Suppressor macrophage treated with lipopolysaccharide for 4 hours (primary cell): ENCODE measurements around the gene CREBBP.

ENCODE experiments used
- DNase-seq: peaks from one replicate; pipeline ENCODE4 v3.0.0-alpha.2; 2020

Gene CREBBP

GRCh38 chr16:3701531-3701930 is 179.0 kb downstream of the CREBBP start:
- no peak for DNase-seq

GRCh38 chr16:3698941-3699340 is 181.6 kb downstream of the CREBBP start:
- DNase-seq = no peak

- DNase-seq = no peak
Observed at GRCh38 chr16:3696425-3697218, 183.9 kb downstream of the CREBBP start.

GRCh38 chr16:3695610-3696369 is 184.7 kb downstream of the CREBBP start:
- peak; percentile 44 for DNase-seq

- DNase-seq = no peak
Observed at GRCh38 chr16:3694051-3694450, 186.5 kb downstream of the CREBBP start.

- DNase-seq = no peak
Observed at GRCh38 chr16:3691761-3692160, 188.8 kb downstream of the CREBBP start.

GRCh38 chr16:3690980-3691720 is 189.4 kb downstream of the CREBBP start:
- DNase-seq = no peak

- DNase-seq = peak; percentile 89
Observed at GRCh38 chr16:3690470-3690928, 190.0 kb downstream of the CREBBP start.

- DNase-seq = no peak
Observed at GRCh38 chr16:3689731-3690130, 190.8 kb downstream of the CREBBP start.

GRCh38 chr16:3687792-3688191 is 192.7 kb downstream of the CREBBP start:
- DNase-seq = no peak

- no peak for DNase-seq
Observed at GRCh38 chr16:3687021-3687420, 193.5 kb downstream of the CREBBP start.

GRCh38 chr16:3681206-3681605 is 199.3 kb downstream of the CREBBP start:
- no peak for DNase-seq

- DNase-seq = no peak
Observed at GRCh38 chr16:3677994-3678393, 202.5 kb downstream of the CREBBP start.

- DNase-seq = no peak
Observed at GRCh38 chr16:3675601-3676130, 204.8 kb downstream of the CREBBP start.
